HEK293 (cell line): ENCODE results near the gene MYOC.
"Not testable (repeated sequence)": the region's sequence is repeated elsewhere in the genome, so short reads cannot be mapped to it uniquely, and the experiment has no call there.

Experiments used
- CTCF ChIA-PET: fragments of 350-600 bp; formaldehyde crosslinking; extraction: SDS; loops from one replicate; lab custom pipeline; 2021; ENCODE audit warnings: antibody characterized with exemption; lab: Yijun Ruan, JAX
- POLR2A ChIA-PET: fragments of 300-600 bp; formaldehyde crosslinking; extraction: SDS; loops from one replicate; lab custom pipeline; 2020; ENCODE audit warnings: antibody characterized with exemption, inconsistent platforms; lab: Yijun Ruan, JAX
- H3K27ac ChIP-seq: fragments of 200-500 bp; sonication (Bioruptor generic); 2 replicates; pipeline ENCODE4 v1.5.1; 2014; ENCODE audit warnings: low read depth, low read length, control low read depth, inconsistent platforms; ENCODE audit errors: extremely low read depth
- H3K36me3 ChIP-seq, 2 experiments: fragments of 200-500 bp in 1 of 2; sonication (Bioruptor generic) in 1 of 2; 1 replicate in 1 of 2; 2 replicates in 1 of 2; pipeline ENCODE4 v1.5.1; 2014 to 2017; ENCODE audit warnings: inconsistent platforms in 2 of 2, low read length in 2 of 2; ENCODE audit not compliant: control insufficient read depth in 2 of 2, insufficient read depth in 1 of 2
- H3K4me1 ChIP-seq: fragments of 200-500 bp; sonication (Bioruptor generic); 2 replicates; pipeline ENCODE4 v1.5.1; 2014; ENCODE audit warnings: mild to moderate bottlenecking, low read length, inconsistent platforms; ENCODE audit not compliant: control insufficient read depth, insufficient read depth
- H3K4me3 ChIP-seq: 2 replicates; pipeline ENCODE4 v1.5.1; 2011; ENCODE audit warnings: low read depth, mild to moderate bottlenecking, control low read depth, low read length, moderate library complexity
- H3K9me3 ChIP-seq: fragments of 200-500 bp; sonication (Bioruptor generic); 2 replicates; pipeline ENCODE4 v1.5.1; 2014; ENCODE audit warnings: low read depth, low read length, inconsistent platforms; ENCODE audit not compliant: control insufficient read depth, insufficient read depth
- GLIS2 ChIP-seq: fragments of 450-650 bp; formaldehyde crosslinking; IDR thresholded peaks from 2 replicates; pipeline ENCODE4 v1.5.1; 2016; ENCODE audit warnings: missing biosample characterization, missing genetic modification characterization
- MZF1 ChIP-seq: fragments of 450-650 bp; formaldehyde crosslinking; IDR thresholded peaks from 2 replicates; pipeline ENCODE4 v1.5.1; 2017; ENCODE audit warnings: missing biosample characterization, missing genetic modification characterization, borderline replicate concordance
- ZBTB48 ChIP-seq: fragments of 450-650 bp; formaldehyde crosslinking; IDR thresholded peaks from 2 replicates; pipeline ENCODE4 v1.5.1; 2016; ENCODE audit warnings: missing biosample characterization, missing genetic modification characterization
- ZNF146 ChIP-seq: fragments of 450-650 bp; formaldehyde crosslinking; IDR thresholded peaks from 2 replicates; pipeline ENCODE4 v1.5.1; 2016; ENCODE audit warnings: missing biosample characterization, missing genetic modification characterization
- ZNF175 ChIP-seq: fragments of 450-650 bp; formaldehyde crosslinking; IDR thresholded peaks from 2 replicates; pipeline ENCODE4 v1.5.1; 2016; ENCODE audit warnings: missing biosample characterization, missing genetic modification characterization
- ZNF280D ChIP-seq: fragments of 450-650 bp; formaldehyde crosslinking; IDR thresholded peaks from 2 replicates; pipeline ENCODE4 v1.5.1; 2016; ENCODE audit warnings: missing biosample characterization, missing genetic modification characterization
- ZNF311 ChIP-seq: fragments of 450-650 bp; formaldehyde crosslinking; IDR thresholded peaks from 2 replicates; pipeline ENCODE4 v1.5.1; 2017; ENCODE audit warnings: missing biosample characterization, missing genetic modification characterization, borderline replicate concordance
- ZNF391 ChIP-seq: fragments of 450-650 bp; formaldehyde crosslinking; IDR thresholded peaks from 2 replicates; pipeline ENCODE4 v1.5.1; 2016; ENCODE audit warnings: low read depth, missing biosample characterization, missing genetic modification characterization, borderline replicate concordance
- ZNF416 ChIP-seq: fragments of 450-650 bp; formaldehyde crosslinking; IDR thresholded peaks from 2 replicates; pipeline ENCODE4 v1.5.1; 2016; ENCODE audit warnings: missing biosample characterization, missing genetic modification characterization
- ZNF501 ChIP-seq: fragments of 450-650 bp; formaldehyde crosslinking; IDR thresholded peaks from 2 replicates; pipeline ENCODE4 v1.5.1; 2016; ENCODE audit warnings: missing biosample characterization, missing genetic modification characterization
- ZNF514 ChIP-seq: fragments of 450-650 bp; formaldehyde crosslinking; IDR thresholded peaks from 2 replicates; pipeline ENCODE4 v1.5.1; 2016; ENCODE audit warnings: missing biosample characterization, missing genetic modification characterization
- ZNF530 ChIP-seq: fragments of 450-650 bp; formaldehyde crosslinking; IDR thresholded peaks from 2 replicates; pipeline ENCODE4 v1.5.1; 2016; ENCODE audit warnings: low read depth, missing biosample characterization, missing genetic modification characterization
- ZNF548 ChIP-seq: fragments of 450-650 bp; formaldehyde crosslinking; IDR thresholded peaks from 2 replicates; pipeline ENCODE4 v1.5.1; 2016; ENCODE audit warnings: missing biosample characterization, missing genetic modification characterization
- ZNF549 ChIP-seq: fragments of 450-650 bp; IDR thresholded peaks from 2 replicates; pipeline ENCODE4 v1.5.1; 2018; ENCODE audit warnings: missing biosample characterization, missing genetic modification characterization, mild to moderate bottlenecking, inconsistent platforms, moderate library complexity
- ZNF670 ChIP-seq: fragments of 450-650 bp; formaldehyde crosslinking; IDR thresholded peaks from 2 replicates; pipeline ENCODE4 v1.5.1; 2016; ENCODE audit warnings: missing biosample characterization, missing genetic modification characterization, low read depth
- ZNF791 ChIP-seq: fragments of 450-650 bp; formaldehyde crosslinking; IDR thresholded peaks from 2 replicates; pipeline ENCODE4 v1.5.1; 2016; ENCODE audit warnings: missing biosample characterization, missing genetic modification characterization
- ZSCAN30 ChIP-seq: fragments of 450-650 bp; IDR thresholded peaks from 2 replicates; pipeline ENCODE4 v1.5.1; 2018; ENCODE audit warnings: missing biosample characterization, mild to moderate bottlenecking, missing genetic modification characterization, moderate library complexity
- TF ChIP-seq, protein P1 (sequence below): fragments of 450-650 bp; formaldehyde crosslinking; IDR thresholded peaks from 2 replicates; pipeline ENCODE4 v1.5.1; 2016; ENCODE audit warnings: missing biosample characterization, missing genetic modification characterization, low read depth
- TF ChIP-seq, protein P2 (sequence below): fragments of 450-650 bp; formaldehyde crosslinking; IDR thresholded peaks from 2 replicates; pipeline ENCODE4 v1.5.1; 2017; ENCODE audit warnings: missing biosample characterization, missing genetic modification characterization

MYOC gene

GRCh38 chr1:171616586-171616985, 35.9 kb downstream of the MYOC start:
- no peak overlapping the region for H3K27ac ChIP-seq
- TF ChIP-seq ZNF175 = no peak
- TF ChIP-seq ZNF501 (tag by site-specific recombination) = no peak
- TF ChIP-seq ZSCAN30 = no peak
- TF ChIP-seq, protein P1, sequence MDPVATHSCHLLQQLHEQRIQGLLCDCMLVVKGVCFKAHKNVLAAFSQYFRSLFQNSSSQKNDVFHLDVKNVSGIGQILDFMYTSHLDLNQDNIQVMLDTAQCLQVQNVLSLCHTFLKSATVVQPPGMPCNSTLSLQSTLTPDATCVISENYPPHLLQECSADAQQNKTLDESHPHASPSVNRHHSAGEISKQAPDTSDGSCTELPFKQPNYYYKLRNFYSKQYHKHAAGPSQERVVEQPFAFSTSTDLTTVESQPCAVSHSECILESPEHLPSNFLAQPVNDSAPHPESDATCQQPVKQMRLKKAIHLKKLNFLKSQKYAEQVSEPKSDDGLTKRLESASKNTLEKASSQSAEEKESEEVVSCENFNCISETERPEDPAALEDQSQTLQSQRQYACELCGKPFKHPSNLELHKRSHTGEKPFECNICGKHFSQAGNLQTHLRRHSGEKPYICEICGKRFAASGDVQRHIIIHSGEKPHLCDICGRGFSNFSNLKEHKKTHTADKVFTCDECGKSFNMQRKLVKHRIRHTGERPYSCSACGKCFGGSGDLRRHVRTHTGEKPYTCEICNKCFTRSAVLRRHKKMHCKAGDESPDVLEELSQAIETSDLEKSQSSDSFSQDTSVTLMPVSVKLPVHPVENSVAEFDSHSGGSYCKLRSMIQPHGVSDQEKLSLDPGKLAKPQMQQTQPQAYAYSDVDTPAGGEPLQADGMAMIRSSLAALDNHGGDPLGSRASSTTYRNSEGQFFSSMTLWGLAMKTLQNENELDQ (tag by site-specific recombination) = no peak
- TF ChIP-seq GLIS2 = no peak
- TF ChIP-seq ZNF549 (tag by site-specific recombination) = no peak
- no peak for TF ChIP-seq ZNF514
- TF ChIP-seq MZF1 (tag by site-specific recombination) = no peak
- TF ChIP-seq ZNF548 (tag by site-specific recombination) = no peak
- no peak for TF ChIP-seq ZNF391 (tag by site-specific recombination)
- no peak for TF ChIP-seq ZNF311
- TF ChIP-seq, protein P2, sequence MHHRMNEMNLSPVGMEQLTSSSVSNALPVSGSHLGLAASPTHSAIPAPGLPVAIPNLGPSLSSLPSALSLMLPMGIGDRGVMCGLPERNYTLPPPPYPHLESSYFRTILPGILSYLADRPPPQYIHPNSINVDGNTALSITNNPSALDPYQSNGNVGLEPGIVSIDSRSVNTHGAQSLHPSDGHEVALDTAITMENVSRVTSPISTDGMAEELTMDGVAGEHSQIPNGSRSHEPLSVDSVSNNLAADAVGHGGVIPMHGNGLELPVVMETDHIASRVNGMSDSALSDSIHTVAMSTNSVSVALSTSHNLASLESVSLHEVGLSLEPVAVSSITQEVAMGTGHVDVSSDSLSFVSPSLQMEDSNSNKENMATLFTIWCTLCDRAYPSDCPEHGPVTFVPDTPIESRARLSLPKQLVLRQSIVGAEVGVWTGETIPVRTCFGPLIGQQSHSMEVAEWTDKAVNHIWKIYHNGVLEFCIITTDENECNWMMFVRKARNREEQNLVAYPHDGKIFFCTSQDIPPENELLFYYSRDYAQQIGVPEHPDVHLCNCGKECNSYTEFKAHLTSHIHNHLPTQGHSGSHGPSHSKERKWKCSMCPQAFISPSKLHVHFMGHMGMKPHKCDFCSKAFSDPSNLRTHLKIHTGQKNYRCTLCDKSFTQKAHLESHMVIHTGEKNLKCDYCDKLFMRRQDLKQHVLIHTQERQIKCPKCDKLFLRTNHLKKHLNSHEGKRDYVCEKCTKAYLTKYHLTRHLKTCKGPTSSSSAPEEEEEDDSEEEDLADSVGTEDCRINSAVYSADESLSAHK (tag by site-specific recombination) = no peak
- TF ChIP-seq ZNF146 = no peak
- no peak for TF ChIP-seq ZBTB48 (tag by site-specific recombination)
- TF ChIP-seq ZNF530 (tag by site-specific recombination) = no peak
- no peak for TF ChIP-seq ZNF280D (tag by site-specific recombination)
- TF ChIP-seq ZNF416 (tag by site-specific recombination) = no peak
- no peak for TF ChIP-seq ZNF791 (tag by site-specific recombination)
- no peak for TF ChIP-seq ZNF670
- TF ChIP-seq, all 188 proteins: peak for 0
- POLR2A ChIA-PET = no interaction called here
- no peaks in the 10 kb centered on the region for H3K36me3 ChIP-seq
- H3K4me1 ChIP-seq = no peaks in the 10 kb centered on the region
- H3K9me3 ChIP-seq = no peaks in the 10 kb centered on the region
- H3K4me3 ChIP-seq = no peak overlapping the region
- CTCF ChIA-PET = no interaction called here

- H3K9me3 ChIP-seq, H3K36me3 ChIP-seq, CTCF ChIA-PET, H3K4me1 ChIP-seq, H3K4me3 ChIP-seq, POLR2A ChIA-PET, H3K27ac ChIP-seq: not testable (repeated sequence)
Observed at GRCh38 chr1:171615122-171615906, 37.2 kb downstream of the MYOC start.
